IPS DF 19.7 (cell line): ENCODE measurements around the gene ATP10B.
A peak's percentile ranks its signal among the peaks of the same experiment; 100 is the strongest.
"Not testable (repeated sequence)": the region's sequence is repeated elsewhere in the genome, so short reads cannot be mapped to it uniquely, and the experiment has no call there.

Experiments
- DNase-seq: peaks from one replicate; pipeline ENCODE4 v3.0.0-alpha.2; 2013; ENCODE audit warnings: low read depth, low spot score

Gene ATP10B

GRCh38 chr5:160824301-160825001 lies 27.6 kb downstream of the ATP10B start:
- DNase-seq: no peak

DNA sequence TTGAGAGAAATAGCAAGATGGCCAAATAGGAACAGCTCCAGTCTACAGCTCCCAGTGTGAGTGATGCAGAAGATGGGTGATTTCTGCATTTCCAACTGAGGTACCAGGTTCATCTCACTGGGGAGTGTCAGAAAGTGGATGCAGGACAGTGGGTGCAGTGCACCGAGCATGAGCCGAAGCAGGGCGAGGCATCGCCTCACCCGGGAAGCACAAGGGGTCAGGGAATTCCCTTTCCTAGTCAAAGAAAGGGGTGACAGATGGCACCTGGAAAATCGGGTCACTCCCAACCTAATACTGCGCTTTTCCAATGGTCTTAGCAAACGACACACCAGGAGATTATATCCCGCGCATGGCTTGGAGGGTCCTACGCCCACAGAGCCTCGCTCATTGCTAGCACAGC lies 39.0 kb downstream of the ATP10B start:
- DNase-seq: not testable (repeated sequence)

GRCh38 chr5:160805376-160805775 lies 46.6 kb downstream of the ATP10B start:
- DNase-seq: no peak

GRCh38 chr5:160802592-160802991 lies 49.4 kb downstream of the ATP10B start:
- DNase-seq: no peak

DNA sequence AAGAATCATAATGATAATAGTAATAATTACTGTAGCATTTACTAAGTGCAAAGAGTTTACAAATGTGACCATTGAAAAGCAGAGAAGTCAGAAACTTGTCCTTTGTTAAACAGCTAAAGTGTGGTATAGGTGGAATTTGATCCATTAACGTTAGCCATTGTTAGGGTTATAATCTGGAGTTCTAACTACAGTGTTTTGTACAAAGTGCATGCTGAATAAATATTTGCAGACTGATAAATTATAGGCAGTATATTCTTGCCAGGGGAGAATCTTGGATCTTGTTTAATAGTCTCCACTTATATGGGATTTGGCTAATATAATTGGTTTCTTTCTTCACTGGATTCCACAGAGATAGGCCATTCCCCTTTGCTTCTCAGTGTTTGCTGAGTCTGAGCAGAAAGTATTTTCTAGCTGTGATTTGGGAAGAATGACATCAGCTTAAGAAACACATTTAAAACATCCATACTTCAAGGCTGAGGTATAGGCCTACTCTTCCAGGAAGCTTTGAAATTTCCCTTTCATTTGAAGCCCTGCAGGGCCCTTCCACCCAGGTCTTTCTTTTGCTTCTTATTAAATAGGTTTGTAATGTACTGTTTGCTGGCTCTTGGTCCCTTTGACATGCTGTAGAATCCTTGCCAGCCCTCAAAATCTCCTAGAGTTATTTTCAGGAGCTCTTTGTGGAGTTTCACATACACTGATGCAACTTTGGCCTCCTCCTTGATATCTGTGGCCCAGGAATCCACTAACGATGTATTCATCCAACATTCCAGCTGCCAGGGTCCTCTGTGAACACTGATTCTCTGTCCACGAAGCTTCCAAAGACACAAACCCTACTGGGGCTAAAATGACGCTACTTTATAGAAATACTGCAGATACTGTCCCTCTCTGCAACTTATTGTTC lies 51.4 kb downstream of the ATP10B start:
- DNase-seq: no peak

GRCh38 chr5:160799184-160799583 lies 52.8 kb downstream of the ATP10B start:
- no peak for DNase-seq

- no peak for DNase-seq
Measured at GRCh38 chr5:160797020-160797419, 55.0 kb downstream of the ATP10B start.

DNA sequence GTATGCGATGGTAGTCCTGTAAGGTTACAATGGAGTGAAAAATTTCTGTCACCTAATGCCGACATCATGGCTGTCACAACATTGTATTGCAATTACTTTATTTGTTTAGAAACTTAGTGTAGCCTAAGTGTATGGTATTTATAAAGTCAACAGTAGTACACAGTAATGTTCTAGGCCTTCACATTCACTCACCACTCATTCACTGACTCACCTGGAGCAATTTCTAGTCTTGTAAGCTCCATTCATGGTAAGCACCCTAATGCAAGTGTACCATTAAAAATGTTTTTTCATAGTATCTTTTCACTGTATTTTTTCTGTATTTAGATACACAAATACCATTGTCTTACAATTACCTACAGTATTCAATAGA lies 58.5 kb downstream of the ATP10B start:
- no peak for DNase-seq

GRCh38 chr5:160792732-160793529 lies 59.1 kb downstream of the ATP10B start:
- DNase-seq: no peak

DNA sequence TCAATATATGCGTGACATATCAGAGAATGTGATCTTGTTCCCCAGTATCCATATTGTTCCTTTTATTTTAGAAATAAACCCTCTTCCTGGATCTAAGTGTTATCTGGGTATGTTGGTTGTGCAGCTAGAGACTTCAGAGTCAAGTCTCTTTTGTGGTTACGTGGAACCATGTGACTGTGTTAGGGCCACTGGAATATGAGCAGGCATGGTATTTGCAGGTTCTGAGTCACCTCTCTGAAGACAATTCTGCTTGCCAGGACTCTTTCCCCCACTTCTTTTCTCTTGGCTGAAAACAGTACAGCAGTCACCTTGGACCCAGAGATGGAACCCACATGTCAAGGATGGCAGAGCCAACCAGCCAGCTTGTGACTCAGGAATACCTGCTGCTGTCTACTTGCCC lies 59.7 kb downstream of the ATP10B start:
- DNase-seq: no peak

GRCh38 chr5:160789219-160789859 lies 62.7 kb downstream of the ATP10B start:
- no peak for DNase-seq

GRCh38 chr5:160788102-160788660 lies 63.8 kb downstream of the ATP10B start:
- DNase-seq: no peak

- peak; percentile 28 for DNase-seq
Measured at GRCh38 chr5:160787240-160787639, 64.8 kb downstream of the ATP10B start.

GRCh38 chr5:160774666-160775315 lies 77.2 kb downstream of the ATP10B start:
- DNase-seq: no peak

GRCh38 chr5:160773646-160774410 lies 78.2 kb downstream of the ATP10B start:
- DNase-seq: no peak

- no peak for DNase-seq
Measured at GRCh38 chr5:160772854-160773253, 79.2 kb downstream of the ATP10B start.

DNA sequence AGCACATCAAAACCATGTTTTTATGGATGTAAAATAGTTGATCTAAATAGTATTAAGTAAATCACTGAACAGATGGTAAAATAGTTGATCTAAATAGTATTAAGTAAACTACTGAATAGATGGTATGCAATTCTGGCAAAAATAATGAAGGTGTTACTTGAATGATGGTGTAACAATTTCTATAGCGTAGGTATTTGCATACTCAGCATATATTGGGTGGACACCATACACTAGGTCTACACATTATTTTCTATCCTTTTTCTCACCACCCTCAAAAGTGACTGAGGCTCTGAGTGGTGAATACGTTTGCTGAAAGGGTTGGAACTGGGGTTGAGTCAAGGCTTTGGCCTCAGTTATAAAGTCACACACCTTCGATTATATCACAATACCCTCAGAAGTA lies 81.3 kb downstream of the ATP10B start:
- DNase-seq: no peak

DNA sequence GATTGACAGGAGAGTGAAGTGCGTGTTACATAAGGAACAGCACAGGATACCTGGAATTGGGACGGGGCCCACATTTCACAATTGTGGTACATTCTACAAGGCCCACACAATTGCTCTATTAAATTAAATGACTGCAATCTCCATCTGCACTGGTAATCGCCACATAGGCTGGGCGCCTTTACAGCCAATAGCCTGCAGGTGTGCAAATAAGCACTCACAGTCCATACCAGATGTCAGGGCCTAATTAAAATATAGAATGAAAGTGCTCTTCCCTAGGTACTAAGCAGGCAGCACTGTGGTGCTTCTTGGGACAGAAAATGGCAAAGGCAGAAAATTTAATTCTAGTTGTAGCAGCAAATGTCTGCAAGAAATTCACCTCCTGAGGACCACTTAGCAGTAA lies 82.7 kb downstream of the ATP10B start:
- DNase-seq: no peak

DNA sequence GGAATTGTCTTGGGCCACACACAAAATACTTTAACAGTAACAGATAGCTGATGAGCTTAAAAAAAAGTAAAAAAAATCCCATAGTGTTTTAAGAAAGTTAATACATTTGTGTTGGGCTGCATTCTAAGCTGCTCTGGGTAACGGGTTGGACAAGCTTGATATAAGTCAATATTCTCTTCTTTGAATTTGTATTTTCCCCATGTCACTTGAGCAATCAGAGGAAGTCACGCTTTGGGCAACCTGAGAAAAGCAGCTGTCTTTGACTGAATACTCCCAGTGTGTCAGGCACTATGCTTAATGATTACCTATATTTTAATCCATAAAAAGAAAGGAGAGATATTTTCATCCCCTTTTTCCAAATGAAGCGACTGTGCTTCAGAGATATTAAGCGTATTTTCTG lies 84.9 kb downstream of the ATP10B start:
- DNase-seq: no peak

- no peak for DNase-seq
Measured at GRCh38 chr5:160760008-160760407, 92.0 kb downstream of the ATP10B start.
